ENCODE data around the gene ACTR1A.

DNA sequence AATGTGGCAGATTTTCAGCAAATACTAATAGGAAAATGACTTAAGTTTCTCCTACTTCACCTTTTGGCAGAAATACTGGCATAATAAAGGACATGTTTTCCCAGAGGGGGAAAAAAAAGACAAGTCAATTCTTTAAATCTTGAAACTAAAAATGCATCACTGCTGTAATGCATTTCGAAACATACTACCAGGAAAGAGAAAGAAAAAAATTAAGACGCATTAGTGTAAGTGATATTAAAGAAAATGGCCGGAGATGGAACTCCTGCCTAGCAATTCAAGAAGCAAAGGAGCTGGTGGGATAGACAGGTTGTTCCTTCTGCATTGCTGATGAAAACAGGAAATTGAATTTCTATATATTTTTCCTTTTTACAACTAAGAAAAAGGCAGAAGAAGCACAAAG is 3.2 kb downstream of the ACTR1A start:
- TF ChIP-seq, protein P1, sequence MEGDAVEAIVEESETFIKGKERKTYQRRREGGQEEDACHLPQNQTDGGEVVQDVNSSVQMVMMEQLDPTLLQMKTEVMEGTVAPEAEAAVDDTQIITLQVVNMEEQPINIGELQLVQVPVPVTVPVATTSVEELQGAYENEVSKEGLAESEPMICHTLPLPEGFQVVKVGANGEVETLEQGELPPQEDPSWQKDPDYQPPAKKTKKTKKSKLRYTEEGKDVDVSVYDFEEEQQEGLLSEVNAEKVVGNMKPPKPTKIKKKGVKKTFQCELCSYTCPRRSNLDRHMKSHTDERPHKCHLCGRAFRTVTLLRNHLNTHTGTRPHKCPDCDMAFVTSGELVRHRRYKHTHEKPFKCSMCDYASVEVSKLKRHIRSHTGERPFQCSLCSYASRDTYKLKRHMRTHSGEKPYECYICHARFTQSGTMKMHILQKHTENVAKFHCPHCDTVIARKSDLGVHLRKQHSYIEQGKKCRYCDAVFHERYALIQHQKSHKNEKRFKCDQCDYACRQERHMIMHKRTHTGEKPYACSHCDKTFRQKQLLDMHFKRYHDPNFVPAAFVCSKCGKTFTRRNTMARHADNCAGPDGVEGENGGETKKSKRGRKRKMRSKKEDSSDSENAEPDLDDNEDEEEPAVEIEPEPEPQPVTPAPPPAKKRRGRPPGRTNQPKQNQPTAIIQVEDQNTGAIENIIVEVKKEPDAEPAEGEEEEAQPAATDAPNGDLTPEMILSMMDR (IDR thresholded peaks at IDR 0.05), result no peak
- no peak for TF ChIP-seq POLR2A (IDR thresholded peaks at IDR 0.05)
